NCI-H510A (cell line): ENCODE results near the gene SLC6A7.
A peak's percentile ranks its signal among the peaks of the same experiment; 100 is the strongest.
"Not testable (repeated sequence)": the region's sequence is repeated elsewhere in the genome, so short reads cannot be mapped to it uniquely, and the experiment has no call there.

Experiments
- DNase-seq: peaks from one replicate; lab custom pipeline; 2025; lab: John Stamatoyannopoulos, UW

The SLC6A7 gene

GRCh38 chr5:150217873-150218692 is 28.2 kb downstream of the SLC6A7 start:
- DNase-seq, result peak; percentile 29

GRCh38 chr5:150218693-150219035 is 28.8 kb downstream of the SLC6A7 start:
- no peak for DNase-seq

- DNase-seq, result no peak
These were observed 29.3 kb downstream of the SLC6A7 start for GRCh38 chr5:150219142-150219541.

GRCh38 chr5:150219861-150220260 is 30.0 kb downstream of the SLC6A7 start:
- no peak for DNase-seq

GRCh38 chr5:150221471-150221870 is 31.6 kb downstream of the SLC6A7 start:
- no peak for DNase-seq

GRCh38 chr5:150222906-150223305 is 33.0 kb downstream of the SLC6A7 start:
- DNase-seq, result no peak

GRCh38 chr5:150223474-150223873 is 33.6 kb downstream of the SLC6A7 start:
- DNase-seq, result no peak

- no peak for DNase-seq
These were observed 34.7 kb downstream of the SLC6A7 start for GRCh38 chr5:150224483-150225027.

GRCh38 chr5:150227036-150227435 is 37.2 kb downstream of the SLC6A7 start:
- DNase-seq, result no peak

- no peak for DNase-seq
These were observed 37.9 kb downstream of the SLC6A7 start for GRCh38 chr5:150227606-150228273.

- no peak for DNase-seq
These were observed 39.7 kb downstream of the SLC6A7 start for GRCh38 chr5:150229571-150229970.

- DNase-seq, result no peak
These were observed 41.0 kb downstream of the SLC6A7 start for GRCh38 chr5:150230842-150231241.

- DNase-seq, result not testable (repeated sequence)
These were observed 43.8 kb downstream of the SLC6A7 start for GRCh38 chr5:150233706-150234105.

- no peak for DNase-seq
These were observed 45.0 kb downstream of the SLC6A7 start for GRCh38 chr5:150234576-150235499.

GRCh38 chr5:150235500-150235854 is 45.6 kb downstream of the SLC6A7 start:
- DNase-seq, result no peak

- DNase-seq, result no peak
These were observed 46.5 kb downstream of the SLC6A7 start for GRCh38 chr5:150236313-150236712.

- DNase-seq, result no peak
These were observed 47.3 kb downstream of the SLC6A7 start for GRCh38 chr5:150236981-150237754.

- no peak for DNase-seq
These were observed 48.8 kb downstream of the SLC6A7 start for GRCh38 chr5:150238646-150239045.

- DNase-seq, result no peak
These were observed 49.4 kb downstream of the SLC6A7 start for GRCh38 chr5:150239099-150239793.

- DNase-seq, result no peak
These were observed 49.9 kb downstream of the SLC6A7 start for GRCh38 chr5:150239794-150240122.
